HG02973 (cell line): ENCODE results near the gene ATP11A.
"Not testable (repeated sequence)": the region's sequence is repeated elsewhere in the genome, so short reads cannot be mapped to it uniquely, and the experiment has no call there.

Experiments used
- ATAC-seq: cut with Tn5 transposase; IDR thresholded peaks from one replicate; pipeline ENCODE4 v1.9.1; 2021; ENCODE audit warnings: moderate library complexity; ENCODE audit not compliant: unreplicated experiment

Gene ATP11A

GRCh38 chr13:112873851-112874750 is 184.3 kb downstream of the ATP11A start:
- peak; percentile 83 for ATAC-seq

GRCh38 chr13:112874751-112875300 is 185.0 kb downstream of the ATP11A start:
- no peak for ATAC-seq

GRCh38 chr13:112875627-112876026 is 185.8 kb downstream of the ATP11A start:
- no peak for ATAC-seq

GRCh38 chr13:112876305-112877000 is 186.6 kb downstream of the ATP11A start:
- ATAC-seq = no peak

- ATAC-seq = no peak
These were observed 187.2 kb downstream of the ATP11A start for GRCh38 chr13:112877066-112877465.

- ATAC-seq = no peak
These were observed 187.7 kb downstream of the ATP11A start for GRCh38 chr13:112877539-112877938.

- no peak for ATAC-seq
These were observed 188.4 kb downstream of the ATP11A start for GRCh38 chr13:112877976-112878955.

GRCh38 chr13:112879283-112879833 is 189.5 kb downstream of the ATP11A start:
- ATAC-seq = no peak

GRCh38 chr13:112880221-112880641 is 190.4 kb downstream of the ATP11A start:
- ATAC-seq = no peak

GRCh38 chr13:112880976-112881540 is 191.2 kb downstream of the ATP11A start:
- no peak for ATAC-seq

GRCh38 chr13:112881656-112882554 is 192.1 kb downstream of the ATP11A start:
- no peak for ATAC-seq

- ATAC-seq = no peak
These were observed 192.8 kb downstream of the ATP11A start for GRCh38 chr13:112882555-112883024.

- ATAC-seq = no peak
These were observed 193.6 kb downstream of the ATP11A start for GRCh38 chr13:112883241-112883945.

GRCh38 chr13:112884700-112885099 is 194.9 kb downstream of the ATP11A start:
- ATAC-seq = not testable (repeated sequence)

GRCh38 chr13:112885242-112885781 is 195.5 kb downstream of the ATP11A start:
- ATAC-seq = no peak

- no peak for ATAC-seq
These were observed 196.0 kb downstream of the ATP11A start for GRCh38 chr13:112885782-112886268.

GRCh38 chr13:112887151-112887550 is 197.3 kb downstream of the ATP11A start:
- ATAC-seq = no peak

- no peak for ATAC-seq
These were observed 197.7 kb downstream of the ATP11A start for GRCh38 chr13:112887557-112887991.
